AG04450 (cell line): ENCODE results near the gene AP5Z1. TPM values are rescaled to one million over a fixed set of nuclear protein-coding genes. Genes with fewer than 3 reads are reported as not detected.

Experiments
- CTCF ChIA-PET: fragments of 300-600, 350-600 bp; formaldehyde crosslinking; extraction: SDS; loops from one replicate; lab custom pipeline; 2022; ENCODE audit warnings: antibody characterized with exemption, inconsistent platforms; lab: Charles Lee
- POLR2A ChIA-PET: fragments of 350-600 bp; formaldehyde crosslinking; extraction: SDS; loops from one replicate; lab custom pipeline; 2021; ENCODE audit warnings: antibody characterized with exemption, inconsistent platforms; lab: Yijun Ruan, JAX
- DNase-seq: peaks from one replicate; pipeline ENCODE4 v3.0.0-alpha.2; 2011; ENCODE audit warnings: low read depth, low spot score
- H3K27ac ChIP-seq: one replicate; pipeline ENCODE4 v1.5.1; 2012; ENCODE audit warnings: low read depth, low read length, control low read depth
- H3K27me3 ChIP-seq: one replicate; pipeline ENCODE4 v1.6.0; 2012; ENCODE audit warnings: low read length; ENCODE audit not compliant: control insufficient read depth, insufficient read depth
- H3K4me3 ChIP-seq: 2 replicates; pipeline ENCODE4 v1.5.1; 2011; ENCODE audit warnings: mild to moderate bottlenecking, low read depth, low read length, control low read depth
- H3K9me3 ChIP-seq: 2 replicates; pipeline ENCODE4 v1.5.1; 2012; ENCODE audit warnings: low read length; ENCODE audit not compliant: control insufficient read depth, insufficient read depth
- CTCF ChIP-seq: IDR thresholded peaks from 2 replicates; pipeline ENCODE4 v1.5.1; 2011; ENCODE audit warnings: low read depth, low read length, control low read depth, inconsistent platforms
- polyA plus RNA-seq: library from polyadenylated mRNA; depleted of rRNA; stranded (reverse); fragments of >200 nt; gene quantifications from 2 replicates; pipeline ENCODE4 v1.2.3, GENCODE V29; 2011

AP5Z1 gene
- polyA plus RNA-seq, 1 experiment = 12.6 TPM

GRCh38 chr7:4820967-4821471 is 45.6 kb downstream of the AP5Z1 start:
- Histone ChIP-seq H3K27ac (no peak overlapping the region), H3K4me3 (no peak overlapping the region), H3K27me3 (peaks cover 14% of the 10 kb centered on the region), H3K9me3 (no peaks in the 10 kb centered on the region; the same call in 1 of the 2 replicates)
- POLR2A ChIA-PET = no interaction called here
- CTCF ChIA-PET = no interaction called here
- DNase-seq = no peak
- TF ChIP-seq CTCF = no peak

- H3K9me3 ChIP-seq = no peaks in the 10 kb centered on the region; the same call in 1 of the 2 replicates
- ChIA-PET POLR2A (no interaction called here), CTCF (no interaction called here)
- H3K27me3 ChIP-seq = peaks cover 14% of the 10 kb centered on the region
- no peak for DNase-seq
- H3K4me3 ChIP-seq = no peak overlapping the region
- no peak overlapping the region for H3K27ac ChIP-seq
- no peak for TF ChIP-seq CTCF
These were observed 47.3 kb downstream of the AP5Z1 start for GRCh38 chr7:4822677-4823076.

- TF ChIP-seq CTCF = no peak
- no peak overlapping the region for H3K4me3 ChIP-seq
- H3K9me3 ChIP-seq = no peaks in the 10 kb centered on the region; the same call in 1 of the 2 replicates
- CTCF ChIA-PET = interaction anchor here (0.5 kb wide), 1 partner anchor 119 kb away, joined by 3 read pairs; no protein-coding TSS in a partner anchor
- POLR2A ChIA-PET = no interaction called here
- no peak for DNase-seq
- no peak overlapping the region for H3K27ac ChIP-seq
- H3K27me3 ChIP-seq = peaks cover 10% of the 10 kb centered on the region
These were observed 48.2 kb downstream of the AP5Z1 start for GRCh38 chr7:4823441-4824119.

- Histone ChIP-seq H3K27ac (no peak overlapping the region), H3K9me3 (no peaks in the 10 kb centered on the region; the same call in 1 of the 2 replicates), H3K4me3 (no peak overlapping the region), H3K27me3 (peaks cover 10% of the 10 kb centered on the region)
- no peak for TF ChIP-seq CTCF
- ChIA-PET CTCF (interaction anchor here (0.5 to 1.1 kb wide), 2 partner anchors 59 to 263 kb away, joined by 3 read pairs; partner anchors contain the start of gene RADIL), POLR2A (no interaction called here)
- DNase-seq = no peak
These were observed 48.8 kb downstream of the AP5Z1 start for GRCh38 chr7:4824120-4824775.

- H3K27me3 ChIP-seq = peaks cover 4% of the 10 kb centered on the region
- H3K27ac ChIP-seq = no peak overlapping the region
- no peaks in the 10 kb centered on the region; the same call in 1 of the 2 replicates for H3K9me3 ChIP-seq
- no peak overlapping the region for H3K4me3 ChIP-seq
- POLR2A ChIA-PET = no interaction called here
- TF ChIP-seq CTCF = no peak
- CTCF ChIA-PET = interaction anchor here (1.1 kb wide), 1 partner anchor 59 kb away, joined by 3 read pairs; the partner anchor contains the start of gene RADIL
- DNase-seq = no peak
These were observed 49.7 kb downstream of the AP5Z1 start for GRCh38 chr7:4825081-4825480.
